Measurements from ENCODE around the gene USP4. TPM values are rescaled to one million over a fixed set of nuclear protein-coding genes. Genes with fewer than 3 reads are reported as not detected.
"Not testable (repeated sequence)": the region's sequence is repeated elsewhere in the genome, so short reads cannot be mapped to it uniquely, and the experiment has no call there.

USP4 gene
- total RNA-seq, 1 experiment from 2014 or later: 32.2 TPM

GRCh38 chr3:49265661-49266386 is 74.0 kb downstream of the USP4 start:
- in situ Hi-C loops (cut with HindIII; ENCODE audit: low pct_unique_long_range_greater_than_20kb, low sequenced_read_pairs): no loop called here
- DNase-seq (ENCODE audit: low read depth): no peak

DNA sequence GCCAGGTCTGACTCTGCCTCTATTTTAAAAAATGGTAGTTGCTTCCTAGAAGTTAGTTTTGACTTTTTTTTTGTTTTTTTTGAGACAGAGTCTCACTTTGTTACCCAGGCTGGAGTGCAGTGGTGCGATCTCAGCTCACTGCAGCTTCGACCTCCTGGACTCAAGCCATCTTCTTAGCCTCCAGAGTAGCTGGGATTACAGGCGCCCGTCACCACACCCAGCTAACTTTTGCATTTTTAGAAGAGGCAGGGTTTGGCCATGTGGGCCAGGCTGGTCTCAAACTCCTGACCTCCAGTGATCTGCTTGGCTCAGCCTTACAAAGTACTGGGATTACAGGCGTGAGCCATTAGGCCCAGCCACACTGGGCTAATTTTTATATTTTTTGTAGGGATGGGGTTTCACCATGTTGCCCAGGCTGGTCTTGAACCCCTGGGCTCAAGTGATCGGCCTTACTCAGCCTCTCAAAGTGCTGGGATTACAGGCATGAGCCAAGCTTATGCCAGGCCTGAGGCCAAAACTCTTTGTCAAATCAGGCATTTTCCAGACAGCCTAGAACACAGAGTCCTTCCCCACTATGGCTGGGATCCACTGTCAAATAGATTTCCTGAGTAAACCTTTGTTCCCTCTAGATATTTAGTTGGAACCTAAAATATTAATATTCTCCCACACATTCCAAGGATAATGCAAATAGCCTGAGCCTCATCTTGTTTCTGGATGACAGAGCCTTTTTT is 76.5 kb downstream of the USP4 start:
- no peak for DNase-seq (ENCODE audit: low read depth)
- in situ Hi-C loops (cut with HindIII; ENCODE audit: low pct_unique_long_range_greater_than_20kb, low sequenced_read_pairs): no loop called here

DNA sequence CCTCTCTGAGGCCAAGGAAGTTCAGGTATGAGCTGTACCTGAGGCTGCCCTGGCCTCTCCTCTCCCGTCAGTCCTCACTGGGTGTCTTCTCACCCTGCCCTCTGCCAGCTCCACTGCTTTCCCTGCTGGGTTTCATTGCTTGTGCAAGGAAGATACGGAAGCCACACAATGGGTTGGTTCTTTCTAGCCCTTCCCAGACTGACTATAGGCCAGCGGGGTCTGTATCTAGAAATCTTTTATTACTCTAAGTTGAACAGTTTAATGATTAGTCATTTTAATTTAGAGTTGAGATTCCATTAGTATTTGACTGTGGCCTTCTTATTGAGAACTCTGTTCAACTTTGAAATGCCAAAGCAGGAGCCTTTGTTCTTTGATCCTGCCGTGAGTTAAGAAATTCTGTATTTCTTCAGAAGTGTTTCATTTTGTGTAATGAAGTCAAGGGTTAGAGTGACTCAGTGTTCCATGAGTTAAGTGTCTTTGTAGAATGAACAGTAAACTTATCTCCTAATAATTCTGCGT is 79.0 kb downstream of the USP4 start:
- no peak for DNase-seq (ENCODE audit: low read depth)
- in situ Hi-C loops (cut with HindIII; ENCODE audit: low pct_unique_long_range_greater_than_20kb, low sequenced_read_pairs): no loop called here

- in situ Hi-C loops (cut with HindIII; ENCODE audit: low pct_unique_long_range_greater_than_20kb, low sequenced_read_pairs): no loop called here
- DNase-seq (ENCODE audit: low read depth): no peak
These were observed 82.7 kb downstream of the USP4 start for GRCh38 chr3:49257187-49257586.

GRCh38 chr3:49255718-49256511 is 83.9 kb downstream of the USP4 start:
- in situ Hi-C loops (cut with HindIII; ENCODE audit: low pct_unique_long_range_greater_than_20kb, low sequenced_read_pairs): no loop called here
- DNase-seq (ENCODE audit: low read depth): no peak

- DNase-seq (ENCODE audit: low read depth): no peak
These were observed 84.7 kb downstream of the USP4 start for GRCh38 chr3:49255112-49255511.

DNA sequence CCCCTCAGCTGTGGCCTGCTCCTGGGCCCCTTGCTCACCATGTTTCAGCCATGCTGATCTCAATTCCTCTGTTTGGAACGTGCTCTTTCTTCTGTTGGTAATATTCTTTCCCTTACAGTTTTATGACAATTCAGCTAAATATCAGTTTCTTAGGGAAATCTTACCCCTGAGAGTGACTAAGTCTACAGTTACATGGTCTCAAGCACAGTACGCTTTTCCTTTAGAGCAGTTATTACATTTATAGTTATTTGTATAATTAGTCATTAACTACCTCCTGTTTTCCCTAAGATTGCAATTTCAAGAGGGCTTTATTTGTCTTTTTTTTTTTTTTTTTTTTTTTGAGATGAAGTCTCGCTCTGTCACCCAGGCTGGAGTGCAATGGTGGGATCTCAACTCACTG is 86.3 kb downstream of the USP4 start:
- in situ Hi-C loops (cut with HindIII; ENCODE audit: low pct_unique_long_range_greater_than_20kb, low sequenced_read_pairs): no loop called here
- no peak for DNase-seq (ENCODE audit: low read depth)

More at GRCh38 chr3:49255112-49255511, 84.7 kb downstream of the USP4 start:
- in situ Hi-C loops (cut with HindIII; ENCODE audit: low pct_unique_long_range_greater_than_20kb, low sequenced_read_pairs): no loop called here

DNA sequence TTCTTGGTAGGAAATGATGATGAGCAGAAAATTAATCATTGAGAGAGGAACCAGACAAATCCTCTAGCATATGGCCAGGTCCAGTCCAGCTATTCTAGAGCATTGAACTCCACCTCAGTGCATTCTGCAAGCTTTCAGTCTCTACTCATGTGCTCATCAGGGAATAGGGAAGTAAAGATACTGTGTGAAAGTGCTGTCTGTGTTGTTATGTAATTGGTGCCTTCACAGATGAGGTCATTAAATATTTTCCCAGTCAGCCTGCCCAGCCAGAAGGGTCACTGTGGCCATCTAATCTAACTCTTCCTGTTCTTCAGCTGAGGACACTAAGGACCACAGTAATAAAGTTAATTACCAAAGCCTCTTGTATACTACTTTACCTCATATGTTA is 91.0 kb downstream of the USP4 start:
- DNase-seq (ENCODE audit: low read depth): no peak
- in situ Hi-C loops (cut with HindIII; ENCODE audit: low pct_unique_long_range_greater_than_20kb, low sequenced_read_pairs): no loop called here

DNA sequence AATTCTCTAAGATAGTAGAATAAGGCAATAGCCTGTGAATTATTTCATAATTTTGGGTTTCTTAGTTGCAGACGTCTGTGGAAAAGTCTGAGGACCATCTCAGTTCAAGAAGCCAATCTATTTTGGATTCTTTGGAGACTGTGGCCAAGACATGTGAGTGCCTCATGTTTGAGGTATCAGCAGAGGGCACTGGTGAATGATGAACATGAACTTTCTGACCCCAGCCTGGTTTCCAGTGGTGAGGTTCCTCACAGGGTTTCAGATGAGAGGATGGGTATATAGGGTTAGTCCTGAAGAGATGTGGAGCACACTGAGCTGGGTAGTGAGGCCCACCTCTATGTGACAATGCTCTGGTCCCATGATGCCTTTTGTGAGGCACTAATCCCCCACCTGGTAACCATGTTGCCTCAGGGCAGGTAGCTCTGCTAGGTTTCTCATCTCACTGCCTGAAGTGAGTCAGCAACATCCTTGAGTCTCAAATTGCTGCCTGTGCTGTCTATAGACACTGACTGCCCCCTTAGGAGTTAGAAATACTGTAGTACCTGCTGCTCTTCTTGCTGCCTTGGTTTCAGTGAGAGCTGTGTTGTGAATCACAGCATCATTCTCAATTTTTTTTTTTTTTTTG is 95.2 kb downstream of the USP4 start:
- peak; percentile 52 for DNase-seq (ENCODE audit: low read depth)
- in situ Hi-C loops (cut with HindIII; ENCODE audit: low pct_unique_long_range_greater_than_20kb, low sequenced_read_pairs): no loop called here

GRCh38 chr3:49240091-49240490 is 99.8 kb downstream of the USP4 start:
- DNase-seq (ENCODE audit: low read depth); in situ Hi-C loops (cut with HindIII; ENCODE audit: low pct_unique_long_range_greater_than_20kb, low sequenced_read_pairs): not testable (repeated sequence)

- DNase-seq (ENCODE audit: low read depth): no peak
- in situ Hi-C loops (cut with HindIII; ENCODE audit: low pct_unique_long_range_greater_than_20kb, low sequenced_read_pairs): no loop called here
These were observed 101.4 kb downstream of the USP4 start for GRCh38 chr3:49238274-49239127.

GRCh38 chr3:49237344-49237743 is 102.5 kb downstream of the USP4 start:
- DNase-seq (ENCODE audit: low read depth): no peak
- in situ Hi-C loops (cut with HindIII; ENCODE audit: low pct_unique_long_range_greater_than_20kb, low sequenced_read_pairs): no loop called here

GRCh38 chr3:49236226-49236625 is 103.6 kb downstream of the USP4 start:
- DNase-seq (ENCODE audit: low read depth): no peak
- in situ Hi-C loops (cut with HindIII; ENCODE audit: low pct_unique_long_range_greater_than_20kb, low sequenced_read_pairs): no loop called here

- DNase-seq (ENCODE audit: low read depth); in situ Hi-C loops (cut with HindIII; ENCODE audit: low pct_unique_long_range_greater_than_20kb, low sequenced_read_pairs): not testable (repeated sequence)
These were observed 111.0 kb downstream of the USP4 start for GRCh38 chr3:49228817-49229216.
